NT2/D1 (cell line): ENCODE results near the gene ITPR2.

Source experiments
- YY1 ChIP-seq: IDR thresholded peaks from 2 replicates; pipeline ENCODE4 v1.6.1; 2011; ENCODE audit not compliant: insufficient read length, insufficient read depth
- ZNF274 ChIP-seq: IDR thresholded peaks from 2 replicates; pipeline ENCODE4 v1.6.1; 2011; ENCODE audit warnings: mild to moderate bottlenecking, low read depth, low read length

- TF ChIP-seq ZNF274 (no peak), YY1 (no peak)
Measured at GRCh38 chr12:26610774-26611173, 222.2 kb downstream of the ITPR2 start.
